ENCODE measurements around the gene GPX2.

GRCh38 chr14:64920465-64920864 lies 22.1 kb downstream of the GPX2 start:
- TF ChIP-seq CTCF (conservative IDR thresholded peaks at IDR 0.05 in 1 of 2, IDR thresholded peaks at IDR 0.05 in 1 of 2; ENCODE audit: extremely low read depth in 1 of 2, insufficient read depth in 1 of 2, low read depth in 1 of 2, low read length in 2 of 2) (no peak), EZH2 (IDR thresholded peaks at IDR 0.05; ENCODE audit: borderline replicate concordance, low read length) (no peak)
